Endothelial cell of umbilical vein (primary cell): Measurements from ENCODE around the gene RBM15B.

Experiments used
- EZH2 ChIP-seq: IDR thresholded peaks from 2 replicates; pipeline ENCODE4 v1.6.1; 2012; ENCODE audit warnings: borderline replicate concordance, low read depth, mild to moderate bottlenecking, moderate library complexity, low read length, inconsistent platforms; ENCODE audit not compliant: severe bottlenecking
- JUN ChIP-seq: IDR thresholded peaks from 2 replicates; pipeline ENCODE4 v1.6.1; 2011; ENCODE audit warnings: borderline replicate concordance, low read depth; ENCODE audit not compliant: insufficient read length, insufficient read depth
- MYC ChIP-seq: IDR thresholded peaks from one replicate; pipeline ENCODE4 v1.6.1; 2011; ENCODE audit warnings: mild to moderate bottlenecking, low read depth, low read length
- POLR2AphosphoS5 ChIP-seq: IDR thresholded peaks from 2 replicates; pipeline ENCODE4 v1.6.1; 2012; ENCODE audit warnings: low read depth, mild to moderate bottlenecking, control low read depth, low read length, moderate library complexity; ENCODE audit not compliant: insufficient read depth
- TF ChIP-seq, protein P1 (sequence below), 2 donors: IDR thresholded peaks; 1 replicate in 1 of 2; 2 replicates in 1 of 2; pipeline ENCODE4 v1.5.1; 2011; ENCODE audit warnings: low read length in 2 of 2, mild to moderate bottlenecking in 2 of 2, moderate library complexity in 2 of 2, control low read depth in 1 of 2, inconsistent platforms in 1 of 2, low read depth in 1 of 2; ENCODE audit not compliant: insufficient read depth in 1 of 2; ENCODE audit errors: extremely low read depth in 1 of 2
- TF ChIP-seq, protein P2 (sequence below): IDR thresholded peaks from 2 replicates; pipeline ENCODE4 v1.6.1; 2011; ENCODE audit not compliant: insufficient read depth, insufficient read length

DNA sequence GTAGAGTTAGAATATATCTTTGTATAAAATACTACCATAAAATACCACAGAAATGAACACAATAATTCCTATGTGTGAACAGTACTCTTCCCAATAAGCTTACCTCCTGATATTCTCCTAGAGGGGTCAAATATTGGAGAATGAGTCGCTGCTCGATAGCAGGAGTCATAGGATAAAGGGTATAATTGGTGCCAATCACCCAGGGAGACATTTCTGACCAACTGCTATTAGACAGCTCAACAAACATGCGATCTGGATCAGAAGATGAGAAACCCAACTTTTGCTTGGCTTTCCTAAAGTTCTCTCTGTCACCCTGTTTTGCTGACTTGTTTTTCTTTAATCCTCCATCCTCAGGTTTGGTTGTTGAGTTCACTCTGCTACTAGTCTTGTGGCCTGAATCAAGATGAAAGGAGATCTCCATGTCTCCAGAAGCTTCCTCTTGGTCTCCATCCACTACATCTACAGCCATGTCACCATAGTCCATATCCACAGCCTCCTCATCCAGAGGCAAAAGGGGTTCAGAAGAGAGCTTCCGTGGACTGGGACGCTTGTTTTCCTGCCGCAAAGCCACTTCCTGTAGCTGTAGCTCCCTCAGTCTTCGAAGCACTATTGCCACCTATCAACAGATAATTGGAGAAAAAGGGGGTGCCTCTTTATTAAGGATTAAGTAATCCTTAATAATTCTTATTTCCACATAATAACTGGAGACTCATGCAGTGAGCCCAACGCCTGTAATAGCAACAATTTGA is 50.4 kb downstream of the RBM15B start:
- TF ChIP-seq EZH2 (no peak), JUN (no peak), POLR2AphosphoS5 (no peak), MYC (no peak)
- TF ChIP-seq, protein P1, sequence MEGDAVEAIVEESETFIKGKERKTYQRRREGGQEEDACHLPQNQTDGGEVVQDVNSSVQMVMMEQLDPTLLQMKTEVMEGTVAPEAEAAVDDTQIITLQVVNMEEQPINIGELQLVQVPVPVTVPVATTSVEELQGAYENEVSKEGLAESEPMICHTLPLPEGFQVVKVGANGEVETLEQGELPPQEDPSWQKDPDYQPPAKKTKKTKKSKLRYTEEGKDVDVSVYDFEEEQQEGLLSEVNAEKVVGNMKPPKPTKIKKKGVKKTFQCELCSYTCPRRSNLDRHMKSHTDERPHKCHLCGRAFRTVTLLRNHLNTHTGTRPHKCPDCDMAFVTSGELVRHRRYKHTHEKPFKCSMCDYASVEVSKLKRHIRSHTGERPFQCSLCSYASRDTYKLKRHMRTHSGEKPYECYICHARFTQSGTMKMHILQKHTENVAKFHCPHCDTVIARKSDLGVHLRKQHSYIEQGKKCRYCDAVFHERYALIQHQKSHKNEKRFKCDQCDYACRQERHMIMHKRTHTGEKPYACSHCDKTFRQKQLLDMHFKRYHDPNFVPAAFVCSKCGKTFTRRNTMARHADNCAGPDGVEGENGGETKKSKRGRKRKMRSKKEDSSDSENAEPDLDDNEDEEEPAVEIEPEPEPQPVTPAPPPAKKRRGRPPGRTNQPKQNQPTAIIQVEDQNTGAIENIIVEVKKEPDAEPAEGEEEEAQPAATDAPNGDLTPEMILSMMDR (IDR thresholded peaks at IDR 0.05; ENCODE audit: extremely low read depth in 1 of 2, insufficient read depth in 1 of 2, low read depth in 1 of 2, low read length in 2 of 2): no peak
- TF ChIP-seq, protein P2, sequence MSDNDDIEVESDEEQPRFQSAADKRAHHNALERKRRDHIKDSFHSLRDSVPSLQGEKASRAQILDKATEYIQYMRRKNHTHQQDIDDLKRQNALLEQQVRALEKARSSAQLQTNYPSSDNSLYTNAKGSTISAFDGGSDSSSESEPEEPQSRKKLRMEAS: no peak
